SU-DHL-6 (cell line): ENCODE data around the gene ADSS1.

ENCODE experiments used
- EZH2phosphoT487 ChIP-seq: fragments of 200-600 bp; sonication (generic), shearing (Covaris generic); conservative IDR thresholded peaks from 2 replicates; pipeline ENCODE4 v1.6.1; 2018; ENCODE audit warnings: mild to moderate bottlenecking, antibody characterized with exemption, low read length, moderate library complexity, mixed read lengths
- TF ChIP-seq, protein P1 (sequence below): fragments of 200-600 bp; sonication (generic); IDR thresholded peaks from one replicate; pipeline ENCODE4 v1.5.1; 2017; ENCODE audit warnings: antibody characterized with exemption, mild to moderate bottlenecking, low read length, moderate library complexity; ENCODE audit not compliant: insufficient read depth, poor library complexity, severe bottlenecking

DNA sequence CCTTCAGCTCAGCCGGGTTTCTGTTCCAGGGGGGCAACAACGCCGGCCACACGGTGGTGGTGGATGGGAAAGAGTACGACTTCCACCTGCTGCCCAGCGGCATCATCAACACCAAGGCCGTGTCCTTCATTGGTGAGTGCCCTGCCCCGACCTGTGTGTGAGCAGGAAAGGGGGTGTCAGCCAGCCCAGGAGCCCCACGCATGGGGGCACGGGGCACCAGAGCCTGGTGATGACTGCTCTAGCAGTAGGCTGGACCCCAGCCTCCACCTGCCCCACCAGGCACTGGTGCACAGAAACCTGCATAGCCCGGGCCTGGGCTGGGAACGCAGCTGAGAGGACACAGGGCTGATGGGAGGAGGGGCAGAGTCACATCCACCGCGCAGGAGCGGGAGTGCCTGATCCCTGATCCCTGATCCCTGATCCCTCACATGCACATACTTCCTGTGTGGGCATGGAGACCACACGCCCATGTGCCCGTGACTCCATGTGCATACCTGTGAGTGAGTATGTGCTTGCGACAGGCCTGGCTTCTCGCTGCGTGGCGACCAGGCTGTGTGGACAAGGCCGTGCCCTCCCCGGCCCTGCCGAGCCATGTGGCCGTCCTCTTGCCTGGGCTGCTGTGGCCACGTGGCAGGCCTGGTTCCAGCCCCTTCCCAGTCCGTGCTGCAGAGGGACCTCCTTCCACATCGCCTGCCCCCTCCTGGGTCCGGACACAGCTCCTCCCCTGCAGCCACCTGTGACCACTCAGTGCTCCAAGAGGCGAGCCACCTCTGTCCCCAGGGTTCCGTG lies 11.2 kb downstream of the ADSS1 start:
- TF ChIP-seq, protein P1, sequence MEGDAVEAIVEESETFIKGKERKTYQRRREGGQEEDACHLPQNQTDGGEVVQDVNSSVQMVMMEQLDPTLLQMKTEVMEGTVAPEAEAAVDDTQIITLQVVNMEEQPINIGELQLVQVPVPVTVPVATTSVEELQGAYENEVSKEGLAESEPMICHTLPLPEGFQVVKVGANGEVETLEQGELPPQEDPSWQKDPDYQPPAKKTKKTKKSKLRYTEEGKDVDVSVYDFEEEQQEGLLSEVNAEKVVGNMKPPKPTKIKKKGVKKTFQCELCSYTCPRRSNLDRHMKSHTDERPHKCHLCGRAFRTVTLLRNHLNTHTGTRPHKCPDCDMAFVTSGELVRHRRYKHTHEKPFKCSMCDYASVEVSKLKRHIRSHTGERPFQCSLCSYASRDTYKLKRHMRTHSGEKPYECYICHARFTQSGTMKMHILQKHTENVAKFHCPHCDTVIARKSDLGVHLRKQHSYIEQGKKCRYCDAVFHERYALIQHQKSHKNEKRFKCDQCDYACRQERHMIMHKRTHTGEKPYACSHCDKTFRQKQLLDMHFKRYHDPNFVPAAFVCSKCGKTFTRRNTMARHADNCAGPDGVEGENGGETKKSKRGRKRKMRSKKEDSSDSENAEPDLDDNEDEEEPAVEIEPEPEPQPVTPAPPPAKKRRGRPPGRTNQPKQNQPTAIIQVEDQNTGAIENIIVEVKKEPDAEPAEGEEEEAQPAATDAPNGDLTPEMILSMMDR, result no peak
- no peak for TF ChIP-seq EZH2phosphoT487
